HG02970 (cell line): ENCODE results near the gene COL23A1.

ENCODE experiments used
- ATAC-seq: cut with Tn5 transposase; IDR thresholded peaks from one replicate; pipeline ENCODE4 v1.9.1; 2021; ENCODE audit warnings: mild to moderate bottlenecking, moderate library complexity, moderate number of reproducible peaks; ENCODE audit not compliant: unreplicated experiment, low FRiP score

COL23A1 gene

DNA sequence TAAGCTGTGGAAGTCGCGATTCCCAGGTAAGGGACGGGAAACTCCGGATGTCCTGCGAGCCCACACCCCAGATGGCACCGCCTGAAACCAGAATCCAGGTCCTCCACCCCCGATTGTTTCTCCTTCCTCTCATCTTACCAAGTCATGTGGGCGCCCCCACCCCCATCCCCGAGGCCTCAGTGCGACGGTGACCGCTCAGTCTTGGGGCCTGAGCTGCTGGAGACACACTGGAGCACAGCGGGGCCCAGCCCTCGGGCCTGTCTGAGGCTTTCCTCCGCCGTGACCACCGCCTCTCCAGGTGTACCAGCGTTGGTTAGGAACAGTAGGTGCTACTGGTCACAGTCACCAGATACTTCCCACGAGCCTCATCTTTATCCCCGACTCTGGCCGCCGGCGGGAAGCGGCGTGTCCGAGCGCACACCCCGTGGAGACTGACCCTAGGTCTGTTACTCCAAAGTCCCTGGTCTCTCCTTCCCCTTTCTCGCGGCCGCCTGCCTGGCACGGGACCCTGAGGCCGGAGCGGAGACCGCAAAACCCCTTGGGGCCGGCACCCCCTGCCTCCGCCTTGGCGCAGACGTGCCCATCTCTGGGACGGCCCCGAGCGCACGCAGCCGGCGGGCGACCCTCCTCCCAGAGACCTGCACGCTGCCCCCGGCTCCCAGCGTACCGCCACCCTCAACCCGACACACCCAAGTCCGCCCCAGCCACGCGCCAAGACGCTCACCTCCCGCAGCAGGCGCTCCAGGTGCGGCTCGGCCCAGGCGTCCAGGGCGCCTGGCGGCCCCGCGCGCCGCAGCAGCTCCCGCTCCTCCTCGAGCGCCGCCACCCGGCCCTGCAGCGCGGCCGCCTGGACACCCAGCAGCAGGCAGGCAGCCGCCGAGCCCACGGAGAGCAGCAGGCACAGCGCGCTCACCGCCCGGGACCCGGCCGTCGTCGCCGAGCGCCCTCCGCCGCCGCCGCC is 733 bp downstream of the COL23A1 start:
- no peak for ATAC-seq

DNA sequence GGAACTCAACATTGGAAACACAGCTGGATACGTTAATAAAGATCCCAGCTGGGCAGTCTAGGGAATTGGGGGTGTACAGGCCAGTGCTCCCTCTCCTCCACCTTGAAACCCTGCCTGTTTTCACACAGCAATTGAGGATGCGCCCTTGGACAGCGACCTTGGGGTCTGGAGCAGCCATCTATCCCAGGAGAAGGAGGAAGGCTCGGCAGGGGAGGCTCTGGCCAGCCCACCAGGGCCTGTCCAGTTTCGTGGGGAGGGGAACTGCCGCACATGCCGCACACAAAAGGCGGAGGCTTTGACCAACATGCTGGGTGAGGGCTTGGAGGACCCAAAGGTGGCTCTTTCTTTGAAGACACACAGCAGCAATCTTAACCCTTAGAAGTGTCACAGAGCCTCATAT is 1.4 kb downstream of the COL23A1 start:
- no peak for ATAC-seq

DNA sequence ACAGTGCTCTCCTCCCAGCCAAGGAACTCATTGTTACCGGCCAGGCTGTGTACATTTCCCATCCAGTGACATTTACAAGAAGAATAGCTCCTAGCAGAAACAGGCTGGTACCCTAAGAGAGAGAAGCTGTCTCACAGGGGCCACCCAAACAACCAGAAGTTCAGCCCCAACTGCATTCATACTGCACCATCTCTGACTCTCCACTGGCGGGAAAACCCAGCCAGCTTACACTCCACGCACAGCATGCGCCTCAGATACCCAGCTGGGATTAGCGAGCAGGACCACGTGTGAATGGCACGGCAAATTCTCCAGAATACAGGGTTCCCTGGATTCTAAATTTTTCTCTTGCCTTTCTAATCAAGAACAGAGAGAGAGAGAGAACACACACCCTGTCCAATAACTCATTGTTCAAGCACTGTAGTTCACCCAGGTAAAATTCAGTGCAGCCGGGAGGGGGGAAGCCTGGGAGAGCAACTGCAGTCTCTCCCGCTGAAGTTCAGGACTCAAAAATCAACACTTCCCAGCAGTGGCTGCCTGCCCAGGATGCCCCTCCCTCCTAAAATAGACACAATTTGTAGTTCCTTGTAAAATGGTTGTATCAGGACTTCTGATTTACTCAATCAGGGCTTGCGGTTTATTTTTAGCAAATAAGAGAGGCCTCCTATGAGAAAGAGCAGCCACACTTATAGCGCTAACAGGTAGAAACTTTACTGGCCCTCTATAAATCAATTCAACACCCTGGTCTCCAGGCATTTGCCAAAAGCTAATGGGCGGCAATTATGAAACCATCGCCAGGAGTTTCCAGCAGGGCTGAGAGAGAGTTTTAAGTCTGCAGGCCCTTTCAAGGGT is 2.2 kb downstream of the COL23A1 start:
- no peak for ATAC-seq

DNA sequence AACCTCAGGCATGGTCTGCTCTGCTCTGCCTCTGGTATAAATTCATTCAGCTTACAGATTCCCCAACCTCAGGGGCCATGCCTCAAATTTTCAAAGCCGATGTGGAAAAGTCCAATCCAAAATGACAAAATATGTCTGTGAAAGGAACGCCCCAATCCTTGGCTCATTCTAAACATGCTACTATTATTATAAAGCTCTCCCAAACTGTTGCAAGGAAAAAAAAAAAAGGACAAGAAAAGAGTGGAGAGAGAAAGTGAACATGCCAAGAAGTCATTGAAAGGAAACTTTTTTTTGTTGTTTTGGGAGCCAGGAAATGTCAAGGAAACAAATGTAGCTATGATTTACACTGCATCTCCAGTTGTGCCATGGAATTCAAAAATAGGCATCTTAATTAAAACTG is 3.8 kb downstream of the COL23A1 start:
- no peak for ATAC-seq

DNA sequence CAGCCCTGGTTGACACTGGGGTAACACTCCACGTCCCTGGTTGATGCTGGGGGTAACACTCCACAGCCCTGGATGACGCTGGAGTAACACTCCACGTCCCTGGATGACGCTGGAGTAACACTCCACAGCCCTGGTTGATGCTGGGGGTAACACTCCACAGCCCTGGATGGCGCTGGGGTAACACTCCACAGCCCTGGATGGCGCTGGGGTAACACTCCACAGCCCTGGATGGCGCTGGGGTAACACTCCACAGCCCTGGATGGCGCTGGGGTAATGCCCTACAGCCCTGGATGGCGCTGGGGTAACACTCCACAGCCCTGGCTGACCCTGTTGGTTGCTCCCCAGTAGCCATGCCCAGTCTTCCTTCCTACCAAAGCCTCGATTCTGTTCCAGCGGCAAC is 4.8 kb downstream of the COL23A1 start:
- ATAC-seq: peak; percentile 94

DNA sequence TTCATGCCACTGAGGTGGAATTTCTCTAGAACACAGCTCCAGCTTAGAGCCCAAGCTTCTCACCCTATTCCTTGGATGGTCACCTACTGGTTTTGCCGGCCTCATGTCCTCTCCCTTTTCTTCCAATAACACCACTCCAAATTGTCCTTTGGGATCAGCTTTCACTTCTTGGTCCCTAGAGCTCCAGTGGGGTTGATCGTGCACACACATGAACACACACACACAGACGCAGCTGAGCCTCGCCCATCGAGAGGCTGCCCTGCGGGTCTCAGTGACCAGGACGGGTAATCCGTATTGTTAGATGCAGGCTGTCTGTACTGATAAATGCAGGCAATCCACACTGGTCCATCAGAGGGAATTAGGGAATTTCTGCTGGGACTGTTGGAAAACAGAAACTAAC is 6.9 kb downstream of the COL23A1 start:
- no peak for ATAC-seq

DNA sequence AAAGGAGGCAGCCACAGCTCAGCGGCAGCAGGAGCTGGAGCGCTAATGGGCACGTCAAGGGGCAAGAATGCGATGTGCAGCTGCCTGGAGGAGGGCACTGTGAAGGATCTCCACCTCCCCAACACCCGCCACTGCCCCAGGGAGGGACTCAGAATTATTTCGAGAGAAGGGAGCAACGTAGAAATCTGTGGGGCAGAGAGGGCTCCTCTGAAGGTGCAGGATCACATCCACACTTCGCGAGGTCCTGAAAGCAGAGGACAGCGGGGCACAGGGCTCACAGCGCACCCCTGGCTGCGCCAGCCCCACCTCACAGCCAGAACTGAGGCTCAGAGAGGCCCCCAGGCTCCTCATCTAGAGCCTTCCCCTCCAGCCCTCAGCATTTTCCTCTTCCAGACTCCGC is 7.9 kb downstream of the COL23A1 start:
- ATAC-seq: no peak

DNA sequence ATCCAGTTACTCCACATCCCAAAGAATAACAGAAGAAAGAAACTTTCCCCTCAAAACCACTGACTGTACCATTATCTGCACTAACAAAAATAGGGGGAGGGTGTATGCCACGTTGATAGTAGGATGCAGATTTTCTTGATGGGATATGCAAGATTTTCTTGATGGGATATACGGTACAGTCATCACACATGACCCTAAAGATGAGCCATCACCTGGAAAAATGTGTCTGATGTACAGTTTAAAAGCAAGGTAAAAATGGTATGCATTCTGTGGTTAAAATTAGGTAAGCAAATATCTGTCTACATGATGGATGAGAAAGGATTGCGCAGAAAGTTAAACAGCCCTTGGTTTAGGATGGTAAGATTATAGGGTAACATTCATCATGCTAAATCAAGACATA is 8.6 kb downstream of the COL23A1 start:
- ATAC-seq: no peak

DNA sequence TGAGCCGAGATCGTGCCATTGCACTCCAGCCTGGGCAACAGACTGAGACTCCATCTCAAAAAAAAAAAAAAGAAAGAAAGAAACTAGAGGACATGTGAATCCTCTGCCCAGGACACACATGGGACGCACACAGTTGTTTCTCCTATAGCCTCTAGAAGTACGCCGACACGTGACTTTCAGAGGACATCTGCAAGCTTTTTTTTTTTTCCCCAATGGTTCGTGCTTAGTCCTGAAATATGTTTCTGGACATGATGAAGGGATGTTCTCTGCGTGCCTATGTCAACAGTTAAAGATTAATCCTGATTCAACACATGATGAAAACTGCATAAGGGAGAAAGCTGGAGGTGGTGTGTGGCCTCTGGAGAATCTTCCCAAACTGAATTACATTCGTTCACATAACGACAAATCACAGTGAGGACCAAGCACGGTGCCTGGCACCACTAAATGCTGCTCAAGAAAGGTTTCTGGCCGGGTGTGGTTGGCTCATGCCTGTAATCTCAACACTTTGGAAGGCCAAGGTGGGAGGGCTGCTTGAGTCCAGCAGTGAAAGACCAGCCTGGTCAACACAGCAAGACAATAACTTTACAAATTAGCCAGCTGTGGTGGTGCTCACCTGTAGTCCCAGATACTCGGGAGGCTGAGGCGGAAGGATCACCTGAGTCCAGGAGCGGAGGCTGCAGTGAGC is 9.8 kb downstream of the COL23A1 start:
- no peak for ATAC-seq

DNA sequence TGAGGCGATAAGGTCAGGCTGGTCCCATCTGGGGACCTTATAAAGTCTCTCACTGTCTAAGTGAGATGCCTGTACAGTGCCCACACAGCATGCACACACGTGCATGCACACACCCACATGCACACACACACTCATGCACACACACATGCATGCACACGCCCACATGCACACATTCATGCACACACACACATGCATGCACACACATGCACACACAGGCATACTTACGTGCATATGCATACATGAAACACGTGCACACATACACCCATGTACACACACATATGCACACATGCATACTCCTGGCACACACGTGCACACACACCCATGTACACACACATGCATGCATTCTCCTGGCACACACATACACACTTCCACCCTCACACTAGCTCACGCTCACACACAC is 12.2 kb downstream of the COL23A1 start:
- no peak for ATAC-seq

DNA sequence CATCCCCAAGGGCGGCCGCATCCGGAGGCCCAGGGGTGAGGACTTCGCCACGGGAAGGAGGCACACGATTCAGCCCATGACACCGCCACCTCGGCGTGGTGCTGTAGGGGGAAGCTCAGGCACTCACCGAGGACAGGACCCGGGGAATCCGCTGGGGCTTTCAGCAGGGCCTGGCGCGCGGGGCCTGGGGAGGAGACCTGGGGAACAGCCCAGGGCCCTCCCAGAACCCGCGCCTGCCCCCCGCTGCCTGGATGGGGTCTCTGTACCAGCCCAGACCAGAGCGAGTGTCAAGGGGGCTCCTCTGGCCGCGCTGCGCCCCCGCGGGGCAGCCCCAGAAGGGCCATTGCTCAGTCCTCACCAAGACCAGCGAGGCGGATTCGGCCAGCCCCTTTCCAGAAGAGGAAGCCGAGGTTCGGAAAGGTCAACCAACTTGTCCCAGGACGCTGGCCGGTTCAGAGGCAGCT is 12.8 kb downstream of the COL23A1 start:
- no peak for ATAC-seq

DNA sequence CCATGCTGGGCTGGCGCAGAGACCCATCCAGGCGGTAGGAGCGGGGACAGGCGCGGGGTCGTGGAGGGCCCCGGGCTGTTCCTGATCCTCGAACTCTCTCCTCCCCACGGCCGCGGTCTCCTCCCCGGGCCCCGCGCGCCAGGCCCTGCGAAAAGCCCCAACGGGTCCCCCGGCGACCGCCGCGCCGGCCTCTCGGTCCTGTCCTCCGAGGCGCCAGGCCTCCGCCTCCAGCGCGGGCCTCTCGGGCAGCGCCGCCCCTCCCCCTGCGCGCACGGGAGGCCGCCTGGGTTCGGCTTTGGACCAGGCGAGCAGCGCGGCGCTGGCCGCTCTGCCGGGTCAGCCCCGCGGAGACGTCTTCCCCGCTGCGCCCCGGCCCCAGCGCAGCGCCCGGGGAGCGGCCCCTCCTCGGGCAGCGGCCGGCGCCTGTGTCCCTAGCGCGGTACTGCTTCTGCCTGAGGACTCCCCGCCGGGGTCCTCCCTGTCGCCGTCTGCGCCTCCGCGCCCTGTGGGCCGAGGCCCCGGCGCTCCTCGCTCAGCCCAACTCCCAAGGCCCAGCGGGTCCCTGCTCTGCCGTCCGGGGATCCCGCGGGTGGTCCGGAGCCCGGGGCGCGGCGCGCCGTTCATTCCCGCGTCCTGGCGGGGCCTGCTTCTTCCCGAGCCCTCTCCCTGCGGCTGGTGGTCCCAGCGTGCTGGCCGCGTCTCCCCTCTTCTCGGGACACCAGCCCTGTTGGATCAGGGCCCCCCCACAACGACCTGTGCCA is 13.4 kb downstream of the COL23A1 start:
- no peak for ATAC-seq

DNA sequence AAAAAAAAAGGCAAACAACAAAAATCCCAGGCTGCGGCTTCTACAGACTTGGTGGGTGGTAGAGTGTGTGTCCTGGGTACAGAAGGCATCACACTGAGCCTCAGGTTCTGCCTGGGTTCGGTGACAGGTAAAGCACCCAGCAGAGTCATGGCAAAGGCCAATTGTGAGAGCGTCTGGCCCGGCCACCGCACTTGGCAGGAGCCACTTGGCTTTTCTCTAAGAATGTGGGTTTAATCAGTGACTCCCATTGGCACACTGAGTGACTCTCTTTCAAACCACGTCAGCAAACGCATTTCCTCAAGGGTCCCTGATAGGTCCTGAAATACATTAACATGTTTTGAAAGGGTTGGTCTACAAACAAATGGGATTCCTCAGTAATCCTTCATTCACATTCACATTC is 17.0 kb downstream of the COL23A1 start:
- no peak for ATAC-seq

DNA sequence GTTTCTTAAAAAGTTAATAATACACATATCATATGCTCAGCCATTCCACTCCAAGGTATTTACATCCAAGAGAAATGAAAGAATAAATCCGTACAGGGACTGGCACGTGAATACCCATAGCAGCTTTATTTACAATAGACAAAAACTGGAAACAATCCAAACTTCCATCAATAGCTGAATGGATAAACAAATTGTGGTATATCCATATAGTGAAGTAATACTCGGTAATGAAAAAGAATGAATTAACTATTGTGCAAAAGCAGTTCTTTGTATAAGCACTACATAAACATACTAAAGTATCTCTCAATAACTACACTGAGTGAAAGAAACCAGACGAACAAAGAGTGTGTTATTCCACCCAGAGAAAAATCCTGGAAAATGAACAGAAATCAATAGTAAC is 17.6 kb downstream of the COL23A1 start:
- no peak for ATAC-seq

DNA sequence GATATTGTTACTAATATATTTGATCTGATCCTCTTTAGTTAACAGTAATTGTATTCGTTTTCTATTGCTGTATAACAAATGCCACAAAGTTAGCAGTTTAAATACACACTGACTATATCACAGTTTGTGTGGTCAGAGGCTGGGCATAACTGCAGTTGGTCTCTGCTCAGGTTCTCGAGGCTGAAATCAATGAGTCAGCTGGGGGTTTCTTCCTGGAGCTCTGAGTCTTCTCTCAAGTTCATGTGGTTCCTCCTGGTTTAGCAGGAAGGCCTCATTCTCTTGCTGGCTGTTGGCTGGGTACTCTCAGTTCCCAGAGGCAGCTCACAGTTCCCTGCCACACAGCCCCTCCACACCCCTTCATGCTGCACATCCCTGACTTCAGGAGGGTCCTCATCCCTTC is 20.7 kb downstream of the COL23A1 start:
- ATAC-seq: no peak

DNA sequence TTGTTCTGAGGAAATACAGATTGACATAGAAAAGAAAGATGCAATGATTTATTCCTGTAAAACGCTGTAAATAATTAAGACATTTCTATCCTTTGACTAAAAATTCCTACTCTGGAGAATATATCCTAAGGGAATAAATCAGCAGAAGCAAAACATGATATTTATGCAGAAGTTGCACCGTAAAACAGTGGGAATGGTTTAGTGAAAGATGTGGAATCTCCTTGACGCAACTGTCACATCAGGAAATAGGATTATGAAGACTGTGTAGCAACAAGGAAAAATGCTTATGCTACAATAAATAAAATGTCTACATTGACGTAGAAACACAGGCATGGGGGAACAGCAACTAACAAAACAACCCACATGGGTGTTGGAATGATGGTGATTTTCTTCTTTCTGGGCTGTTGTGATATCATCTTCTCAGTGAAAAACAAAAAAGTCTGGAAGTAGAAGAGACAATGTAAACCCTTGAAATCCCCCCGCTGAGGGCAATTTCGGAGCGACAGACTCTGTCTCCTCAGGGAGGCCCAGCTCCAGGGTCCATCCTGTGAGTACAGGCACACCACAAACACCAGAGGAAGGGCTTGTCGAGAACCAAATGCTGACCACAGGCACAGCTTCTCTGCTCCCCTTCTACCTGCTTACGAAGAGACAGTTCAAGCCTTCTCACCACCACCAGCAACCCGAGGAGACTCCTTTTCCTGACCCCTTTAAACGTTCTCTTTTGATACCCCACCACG is 25.2 kb downstream of the COL23A1 start:
- no peak for ATAC-seq

DNA sequence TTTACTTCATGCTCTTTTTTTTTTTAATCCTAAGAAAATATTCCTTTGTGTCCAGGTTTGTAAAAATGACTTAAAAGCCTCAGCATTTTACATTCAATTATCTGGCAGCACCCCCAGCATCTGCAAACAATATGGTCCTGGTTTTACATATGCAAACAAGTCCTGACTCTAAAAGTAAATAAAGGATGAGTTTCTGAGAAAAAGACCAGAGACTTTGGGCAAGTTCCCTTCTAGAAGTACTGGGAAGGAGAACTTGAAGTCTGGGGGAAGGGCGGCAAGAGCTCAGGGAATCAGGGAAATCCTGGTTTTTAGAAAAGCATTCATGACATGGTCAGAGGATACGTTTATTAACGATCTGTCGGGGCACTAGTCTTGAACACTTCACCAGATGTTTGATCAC is 25.8 kb downstream of the COL23A1 start:
- ATAC-seq: no peak

DNA sequence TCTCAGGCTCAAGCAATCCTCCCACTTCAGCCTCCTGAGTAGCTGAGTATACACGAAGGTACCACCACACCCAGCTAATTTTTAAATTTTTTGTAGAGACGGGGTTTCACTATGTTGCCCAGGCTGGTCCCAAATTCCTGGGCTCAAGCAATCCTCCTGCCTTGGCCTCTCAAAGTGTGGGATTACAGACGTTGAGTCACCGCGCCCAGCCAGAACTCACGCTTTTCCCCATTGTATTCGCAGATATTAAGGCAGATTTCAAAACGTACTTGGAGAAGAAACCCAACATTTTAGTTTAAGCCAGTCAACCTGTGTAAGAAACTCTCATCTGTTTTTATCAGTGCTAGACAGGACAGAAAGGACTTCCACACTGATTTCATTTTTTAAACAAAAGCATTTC is 26.6 kb downstream of the COL23A1 start:
- no peak for ATAC-seq

DNA sequence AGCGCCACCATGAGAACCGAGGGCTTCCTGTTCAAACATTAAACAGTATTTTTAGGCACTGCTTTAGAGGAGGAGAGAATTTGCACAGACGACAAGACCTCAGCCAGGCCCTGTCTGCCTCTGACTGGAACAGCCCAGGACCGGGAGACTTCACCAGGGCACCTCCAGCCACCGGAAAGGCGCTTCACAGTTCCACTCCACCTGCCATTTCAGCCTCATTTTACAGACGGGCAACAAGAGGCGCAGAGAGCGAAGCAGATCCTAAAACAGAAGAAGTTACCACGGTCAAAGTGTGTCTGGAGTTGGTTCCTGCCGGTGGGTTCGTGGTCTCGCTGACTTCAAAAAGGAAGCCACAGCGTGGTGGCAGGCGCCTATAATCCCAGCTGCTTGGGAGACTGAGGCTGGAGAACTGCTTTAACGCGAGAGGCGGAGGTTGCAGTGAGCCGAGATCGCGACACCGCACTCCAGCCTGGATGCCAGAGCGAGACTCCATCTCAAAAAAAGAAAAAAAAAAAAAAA is 28.4 kb downstream of the COL23A1 start:
- no peak for ATAC-seq
